GM12865 (cell line): ENCODE data around the gene SLC25A20.

Experiments used
- DNase-seq: peaks from one replicate; pipeline ENCODE4 v3.0.0; 2010; ENCODE audit warnings: low read depth
- H3K4me3 ChIP-seq: 2 replicates; pipeline ENCODE4 v1.5.1; 2011; ENCODE audit warnings: mild to moderate bottlenecking, low read depth, low read length, control low read depth
- TF ChIP-seq, protein P1 (sequence below): IDR thresholded peaks from 2 replicates; pipeline ENCODE4 v1.5.1; 2011; ENCODE audit warnings: low read length, control low read depth, low read depth, inconsistent platforms; ENCODE audit not compliant: insufficient read depth; ENCODE audit errors: missing control alignments

The SLC25A20 gene

DNA sequence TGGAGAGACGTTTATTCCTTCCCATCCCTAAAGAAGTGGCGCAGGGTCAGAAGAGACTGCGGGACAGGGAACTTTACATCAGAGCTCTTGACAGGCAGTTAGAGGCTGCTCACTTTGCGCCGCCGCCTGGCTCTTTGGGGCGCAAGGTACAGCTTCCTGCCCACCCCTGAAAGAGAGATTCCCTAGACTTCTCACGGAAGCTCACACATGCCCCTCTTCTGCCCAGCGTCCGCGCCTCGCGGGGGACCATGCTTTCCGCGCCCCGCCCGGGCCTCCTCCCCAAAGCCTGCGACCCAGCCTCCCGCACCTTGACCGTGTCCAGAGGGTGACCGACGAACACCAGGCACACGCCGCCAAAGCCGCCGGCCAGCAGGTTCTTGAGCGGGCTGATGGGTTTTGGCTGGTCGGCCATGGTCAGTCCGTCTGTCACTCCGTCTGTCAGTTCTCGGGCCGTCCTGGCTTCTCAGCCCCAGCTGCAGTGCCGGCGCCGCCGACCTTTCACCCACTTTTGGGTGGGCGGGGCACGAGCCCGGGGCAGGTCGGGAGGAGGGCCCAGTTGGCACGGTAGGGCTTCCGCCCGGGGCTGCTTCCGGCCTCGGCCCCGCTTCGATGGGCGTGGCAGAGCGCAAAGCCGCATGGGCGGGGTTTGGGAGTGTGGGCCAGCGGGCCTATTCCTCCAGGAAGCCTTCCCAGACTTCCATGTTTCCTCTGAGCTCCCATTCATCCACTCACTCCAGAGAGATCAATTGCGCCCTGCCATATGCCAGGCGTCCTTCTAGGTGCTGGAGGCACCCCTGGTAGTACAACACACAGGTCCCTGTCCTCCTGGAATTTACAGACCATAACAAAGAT lies at the start of gene SLC25A20:
Gene SLC25A20, minus strand, starts transcription at position 500 of the 852 bp plus-strand sequence. Its CDS starts 88 bp downstream, at position 412.
- TF ChIP-seq, protein P1, sequence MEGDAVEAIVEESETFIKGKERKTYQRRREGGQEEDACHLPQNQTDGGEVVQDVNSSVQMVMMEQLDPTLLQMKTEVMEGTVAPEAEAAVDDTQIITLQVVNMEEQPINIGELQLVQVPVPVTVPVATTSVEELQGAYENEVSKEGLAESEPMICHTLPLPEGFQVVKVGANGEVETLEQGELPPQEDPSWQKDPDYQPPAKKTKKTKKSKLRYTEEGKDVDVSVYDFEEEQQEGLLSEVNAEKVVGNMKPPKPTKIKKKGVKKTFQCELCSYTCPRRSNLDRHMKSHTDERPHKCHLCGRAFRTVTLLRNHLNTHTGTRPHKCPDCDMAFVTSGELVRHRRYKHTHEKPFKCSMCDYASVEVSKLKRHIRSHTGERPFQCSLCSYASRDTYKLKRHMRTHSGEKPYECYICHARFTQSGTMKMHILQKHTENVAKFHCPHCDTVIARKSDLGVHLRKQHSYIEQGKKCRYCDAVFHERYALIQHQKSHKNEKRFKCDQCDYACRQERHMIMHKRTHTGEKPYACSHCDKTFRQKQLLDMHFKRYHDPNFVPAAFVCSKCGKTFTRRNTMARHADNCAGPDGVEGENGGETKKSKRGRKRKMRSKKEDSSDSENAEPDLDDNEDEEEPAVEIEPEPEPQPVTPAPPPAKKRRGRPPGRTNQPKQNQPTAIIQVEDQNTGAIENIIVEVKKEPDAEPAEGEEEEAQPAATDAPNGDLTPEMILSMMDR, result no peak
- peak within 1 kb of the TSS; percentile 79 for H3K4me3 ChIP-seq
- DNase-seq, result peak; percentile 94

DNA sequence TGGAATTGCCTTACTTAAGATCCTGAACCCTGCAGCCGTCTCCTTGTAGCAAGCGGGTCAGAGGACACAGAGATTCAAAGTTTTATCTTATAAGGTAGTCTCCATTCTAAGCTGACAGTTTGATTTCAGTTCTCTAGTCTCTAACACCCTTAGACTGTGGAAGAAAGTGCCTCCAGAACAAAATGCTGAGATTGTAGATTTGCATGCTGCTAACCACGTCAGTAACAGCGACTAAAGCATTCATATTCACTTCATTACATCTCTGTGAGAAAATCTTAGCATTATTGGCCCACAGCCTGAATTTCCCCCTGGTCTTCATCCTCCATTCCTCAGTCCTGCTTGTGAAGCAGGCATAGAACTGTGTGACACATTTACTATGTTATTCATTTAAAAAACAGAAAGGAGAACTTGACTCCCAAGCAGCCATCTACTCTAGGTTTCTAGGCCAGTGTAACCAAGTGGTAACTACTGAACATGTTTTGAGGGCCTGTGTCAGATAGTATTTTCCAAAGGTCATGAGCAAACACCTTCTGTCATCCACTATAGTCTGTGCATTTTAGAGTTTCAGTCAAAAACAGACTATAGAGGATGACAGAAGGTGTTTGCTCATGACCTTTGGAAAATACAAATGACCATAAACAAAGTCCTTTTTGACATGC lies 47.3 kb upstream of the SLC25A20 start:
- no peak overlapping the region for H3K4me3 ChIP-seq
- no peak for DNase-seq
- TF ChIP-seq, protein P1, result no peak

GRCh38 chr3:48945432-48945831 lies 46.8 kb upstream of the SLC25A20 start:
- no peak for DNase-seq
- H3K4me3 ChIP-seq, result no peak overlapping the region
- TF ChIP-seq, protein P1, result no peak

DNA sequence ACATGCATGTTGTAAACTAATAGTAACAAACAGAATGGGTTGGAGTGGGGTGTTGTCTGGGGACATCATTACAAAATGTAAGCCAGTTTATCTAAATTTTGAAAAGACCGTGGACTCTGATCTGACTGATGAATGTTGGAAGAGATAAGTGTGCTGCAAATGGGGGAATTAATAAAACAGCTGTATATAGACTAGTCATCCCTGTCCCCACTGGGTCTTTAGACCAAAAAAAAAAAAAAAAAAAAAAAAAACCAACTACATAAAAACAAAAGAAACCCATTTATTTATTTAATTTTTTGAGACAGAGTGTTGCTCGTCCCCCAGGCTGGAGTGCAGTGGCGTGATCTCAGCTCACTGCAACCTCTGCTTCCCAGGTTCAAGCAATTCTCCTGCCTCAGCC lies 40.0 kb upstream of the SLC25A20 start:
- no peak for DNase-seq
- TF ChIP-seq, protein P1, result no peak
- H3K4me3 ChIP-seq, result no peak overlapping the region

GRCh38 chr3:48938156-48938555 lies 39.5 kb upstream of the SLC25A20 start:
- DNase-seq, result no peak
- TF ChIP-seq, protein P1, result no peak
- no peak overlapping the region for H3K4me3 ChIP-seq

DNA sequence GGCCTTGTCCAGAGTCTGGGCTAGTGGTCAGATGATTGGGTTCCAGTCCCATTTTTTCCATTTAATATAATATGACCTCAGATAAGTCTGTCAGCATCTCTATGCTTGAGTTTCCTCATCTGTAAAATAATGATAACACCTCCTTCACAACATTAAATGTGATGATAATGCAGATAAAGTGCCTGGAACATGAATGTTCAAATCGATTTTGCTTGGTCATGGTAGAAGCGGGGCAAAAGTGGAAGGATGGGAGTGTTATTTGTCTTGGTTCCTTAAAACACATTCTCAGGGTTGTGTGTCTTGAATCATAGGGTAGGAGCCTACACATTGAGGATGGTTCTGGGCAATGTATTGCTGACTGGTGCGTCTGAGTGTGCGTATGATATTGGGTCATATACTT lies 36.8 kb upstream of the SLC25A20 start:
- DNase-seq, result no peak
- no peak overlapping the region for H3K4me3 ChIP-seq
- TF ChIP-seq, protein P1, result no peak
